Measurements from ENCODE around the gene STARD8.

STARD8 gene

GRCh38 chrX:68693481-68694434 is 46.3 kb downstream of the STARD8 start:
- no peak overlapping the region for H2BK120ac ChIP-seq (ENCODE audit: insufficient read depth, low read length, poor library complexity)
- no peak overlapping the region for H2BK12ac ChIP-seq (ENCODE audit: low read length)
- no peaks in the 10 kb centered on the region for H3K79me2 ChIP-seq (ENCODE audit: control insufficient read depth, insufficient read depth, low read length, poor library complexity)
- no peak overlapping the region for H3K27ac ChIP-seq (ENCODE audit: low read depth, low read length)
- H3K4me1 ChIP-seq (ENCODE audit: control insufficient read depth in 1 of 2, insufficient read depth in 2 of 2, low read length in 2 of 2), result peaks cover 14 to 24% of the 10 kb centered on the region in 2 experiments
- WGBS (ENCODE audit: extremely low coverage, insufficient coverage, insufficient read length), result no CpG with 5 or more reads among the region's 81 CpGs
- peak overlapping the region; percentile 17 for H3K18ac ChIP-seq (ENCODE audit: low read length)
- no peak overlapping the region for H3K23ac ChIP-seq (ENCODE audit: low read length)
- peak overlapping the region; percentile 77 for H3K4me3 ChIP-seq (ENCODE audit: low read depth, low read length)
- H3K27me3 ChIP-seq (ENCODE audit: insufficient read depth, low read length), result no peaks in the 10 kb centered on the region
- no peaks in the 10 kb centered on the region for H3K9me3 ChIP-seq (ENCODE audit: insufficient read depth, low read depth, low read length)
- peak overlapping the region; percentile 23 for H4K8ac ChIP-seq (ENCODE audit: low read depth, low read length)
- peak overlapping the region; percentile 84 for H3K4me2 ChIP-seq (ENCODE audit: low read length)
- no peaks in the 10 kb centered on the region for H3K79me1 ChIP-seq (ENCODE audit: low read length)
- peak overlapping the region; percentile 71 for H4K91ac ChIP-seq (ENCODE audit: low read depth, low read length)
- no peak overlapping the region for H2BK5ac ChIP-seq (ENCODE audit: low read depth, low read length, poor library complexity)
- H2AFZ ChIP-seq (ENCODE audit: insufficient read depth, low read length, poor library complexity), result no peak overlapping the region
- no peak overlapping the region for H4K12ac ChIP-seq (ENCODE audit: low read depth, low read length)
- DNase-seq, result peak; percentile 42 to 64
- no peak overlapping the region for H2AK5ac ChIP-seq (ENCODE audit: low read length)
- H3K14ac ChIP-seq (ENCODE audit: low read length), result peak overlapping the region; percentile 75
- peak overlapping the region; percentile 61 for H3K9ac ChIP-seq (ENCODE audit: low read length)
- H3K36me3 ChIP-seq (ENCODE audit: control insufficient read depth in 1 of 2, insufficient read depth in 2 of 2, low read length in 2 of 2), result no peaks in the 10 kb centered on the region
- no peak overlapping the region for H3K4ac ChIP-seq (ENCODE audit: low read depth, low read length)

DNA sequence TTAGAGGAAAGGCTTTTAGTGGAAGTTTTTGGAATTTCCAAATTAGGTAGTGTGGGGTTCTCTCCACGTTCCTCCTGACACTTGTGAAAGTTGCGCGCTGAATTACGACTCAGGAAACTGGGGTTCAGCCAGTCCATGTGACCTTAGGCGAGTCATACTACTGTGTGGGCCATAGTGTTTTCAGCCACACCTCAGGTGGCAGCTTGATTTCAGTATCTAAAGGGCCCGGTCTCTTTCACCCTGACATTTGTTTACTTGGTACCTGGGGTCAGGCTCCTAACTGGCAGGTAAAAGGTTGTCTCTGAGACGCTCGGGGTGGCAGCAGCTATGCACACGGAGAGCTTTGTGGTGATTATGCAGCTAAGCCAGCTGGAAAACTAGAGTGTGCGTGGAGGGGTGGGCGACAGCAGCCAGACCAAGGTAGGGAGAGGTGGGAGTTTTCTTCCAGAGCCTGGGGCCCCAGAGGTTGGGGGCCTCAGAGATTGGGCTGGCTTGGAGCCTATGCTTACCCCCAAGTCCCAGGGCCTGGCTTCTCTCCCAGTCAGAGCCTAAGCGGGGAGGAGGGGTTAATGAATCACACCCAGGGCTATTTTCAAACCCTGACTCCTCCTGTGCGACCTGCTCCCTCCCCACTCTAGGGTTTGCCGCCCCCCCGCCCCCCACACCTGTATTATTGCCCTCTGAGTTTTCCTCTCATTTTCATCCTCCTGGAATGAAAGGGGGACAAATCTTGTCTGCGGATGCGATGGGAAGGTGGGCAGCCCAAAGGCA is 47.2 kb downstream of the STARD8 start:
- Histone ChIP-seq H3K9me3 (ENCODE audit: insufficient read depth, low read depth, low read length) (no peaks in the 10 kb centered on the region), H4K12ac (ENCODE audit: low read depth, low read length) (no peak overlapping the region), H3K4ac (ENCODE audit: low read depth, low read length) (no peak overlapping the region), H3K4me3 (ENCODE audit: low read depth, low read length) (no peak overlapping the region), H2BK120ac (ENCODE audit: insufficient read depth, low read length, poor library complexity) (no peak overlapping the region), H3K27me3 (ENCODE audit: insufficient read depth, low read length) (no peaks in the 10 kb centered on the region), H2BK5ac (ENCODE audit: low read depth, low read length, poor library complexity) (no peak overlapping the region), H3K9ac (ENCODE audit: low read length) (no peak overlapping the region), H3K18ac (ENCODE audit: low read length) (no peak overlapping the region), H3K23ac (ENCODE audit: low read length) (no peak overlapping the region), H3K4me2 (ENCODE audit: low read length) (peak overlapping the region; percentile 84), H4K8ac (ENCODE audit: low read depth, low read length) (no peak overlapping the region), H2AK5ac (ENCODE audit: low read length) (no peak overlapping the region), H3K79me1 (ENCODE audit: low read length) (no peaks in the 10 kb centered on the region), H2AFZ (ENCODE audit: insufficient read depth, low read length, poor library complexity) (no peak overlapping the region), H2BK12ac (ENCODE audit: low read length) (no peak overlapping the region), H3K14ac (ENCODE audit: low read length) (no peak overlapping the region), H3K27ac (ENCODE audit: low read depth, low read length) (no peak overlapping the region), H3K4me1 (ENCODE audit: control insufficient read depth in 1 of 2, insufficient read depth in 2 of 2, low read length in 2 of 2) (peaks cover 14 to 24% of the 10 kb centered on the region in 2 experiments), H3K36me3 (ENCODE audit: control insufficient read depth in 1 of 2, insufficient read depth in 2 of 2, low read length in 2 of 2) (no peaks in the 10 kb centered on the region), H3K79me2 (ENCODE audit: control insufficient read depth, insufficient read depth, low read length, poor library complexity) (no peaks in the 10 kb centered on the region), H4K91ac (ENCODE audit: low read depth, low read length) (no peak overlapping the region)
- no CpG with 5 or more reads among the region's 17 CpGs for WGBS (ENCODE audit: extremely low coverage, insufficient coverage, insufficient read length)
- DNase-seq, result no peak

- Histone ChIP-seq H2AK5ac (ENCODE audit: low read length) (no peak overlapping the region), H3K36me3 (ENCODE audit: control insufficient read depth in 1 of 2, insufficient read depth in 2 of 2, low read length in 2 of 2) (no peaks in the 10 kb centered on the region), H2AFZ (ENCODE audit: insufficient read depth, low read length, poor library complexity) (no peak overlapping the region), H3K9me3 (ENCODE audit: insufficient read depth, low read depth, low read length) (no peaks in the 10 kb centered on the region), H3K4ac (ENCODE audit: low read depth, low read length) (no peak overlapping the region), H3K4me1 (ENCODE audit: control insufficient read depth in 1 of 2, insufficient read depth in 2 of 2, low read length in 2 of 2) (peaks cover 14 to 24% of the 10 kb centered on the region in 2 experiments), H4K91ac (ENCODE audit: low read depth, low read length) (no peak overlapping the region), H3K4me2 (ENCODE audit: low read length) (peak overlapping the region; percentile 84), H3K23ac (ENCODE audit: low read length) (no peak overlapping the region), H2BK12ac (ENCODE audit: low read length) (no peak overlapping the region), H3K14ac (ENCODE audit: low read length) (no peak overlapping the region), H3K79me2 (ENCODE audit: control insufficient read depth, insufficient read depth, low read length, poor library complexity) (no peaks in the 10 kb centered on the region), H4K12ac (ENCODE audit: low read depth, low read length) (no peak overlapping the region), H3K4me3 (ENCODE audit: low read depth, low read length) (no peak overlapping the region), H2BK120ac (ENCODE audit: insufficient read depth, low read length, poor library complexity) (no peak overlapping the region), H3K27me3 (ENCODE audit: insufficient read depth, low read length) (no peaks in the 10 kb centered on the region), H4K8ac (ENCODE audit: low read depth, low read length) (no peak overlapping the region), H3K79me1 (ENCODE audit: low read length) (no peaks in the 10 kb centered on the region), H3K18ac (ENCODE audit: low read length) (no peak overlapping the region), H3K27ac (ENCODE audit: low read depth, low read length) (no peak overlapping the region), H2BK5ac (ENCODE audit: low read depth, low read length, poor library complexity) (no peak overlapping the region), H3K9ac (ENCODE audit: low read length) (no peak overlapping the region)
- peak in 1 of 2 donors; percentile 26 for DNase-seq
- no CpG with 5 or more reads among the region's 5 CpGs for WGBS (ENCODE audit: extremely low coverage, insufficient coverage, insufficient read length)
Observed at GRCh38 chrX:68695206-68695845, 47.9 kb downstream of the STARD8 start.

GRCh38 chrX:68696267-68696990 is 49.0 kb downstream of the STARD8 start:
- DNase-seq, result peak; percentile 40 to 63
- no CpG with 5 or more reads among the region's 6 CpGs for WGBS (ENCODE audit: extremely low coverage, insufficient coverage, insufficient read length)
- Histone ChIP-seq H2BK5ac (ENCODE audit: low read depth, low read length, poor library complexity) (no peak overlapping the region), H4K12ac (ENCODE audit: low read depth, low read length) (no peak overlapping the region), H3K79me1 (ENCODE audit: low read length) (no peaks in the 10 kb centered on the region), H3K27ac (ENCODE audit: low read depth, low read length) (no peak overlapping the region), H3K4me2 (ENCODE audit: low read length) (no peak overlapping the region), H2BK12ac (ENCODE audit: low read length) (no peak overlapping the region), H4K8ac (ENCODE audit: low read depth, low read length) (no peak overlapping the region), H3K79me2 (ENCODE audit: control insufficient read depth, insufficient read depth, low read length, poor library complexity) (no peaks in the 10 kb centered on the region), H3K14ac (ENCODE audit: low read length) (no peak overlapping the region), H3K4me3 (ENCODE audit: low read depth, low read length) (no peak overlapping the region), H3K27me3 (ENCODE audit: insufficient read depth, low read length) (no peaks in the 10 kb centered on the region), H2BK120ac (ENCODE audit: insufficient read depth, low read length, poor library complexity) (no peak overlapping the region), H4K91ac (ENCODE audit: low read depth, low read length) (no peak overlapping the region), H2AFZ (ENCODE audit: insufficient read depth, low read length, poor library complexity) (no peak overlapping the region), H3K4me1 (ENCODE audit: control insufficient read depth in 1 of 2, insufficient read depth in 2 of 2, low read length in 2 of 2) (peaks cover 14 to 24% of the 10 kb centered on the region in 2 experiments), H3K36me3 (ENCODE audit: control insufficient read depth in 1 of 2, insufficient read depth in 2 of 2, low read length in 2 of 2) (no peaks in the 10 kb centered on the region), H3K9me3 (ENCODE audit: insufficient read depth, low read depth, low read length) (no peaks in the 10 kb centered on the region), H3K23ac (ENCODE audit: low read length) (no peak overlapping the region), H3K9ac (ENCODE audit: low read length) (no peak overlapping the region), H3K18ac (ENCODE audit: low read length) (no peak overlapping the region), H3K4ac (ENCODE audit: low read depth, low read length) (no peak overlapping the region), H2AK5ac (ENCODE audit: low read length) (no peak overlapping the region)
